ENCODE data around the gene KIF16B.
"Not testable (repeated sequence)": the region's sequence is repeated elsewhere in the genome, so short reads cannot be mapped to it uniquely, and the experiment has no call there.

KIF16B gene

GRCh38 chr20:16573001-16573965 is at the start of gene KIF16B:
Gene KIF16B (minus strand): TSS chr20:16573448. CDS start chr20:16573275, 173 bp downstream.
- DNase-seq, result peak; percentile 46

- no peak for DNase-seq
Measured at GRCh38 chr20:16622501-16622900, 49.3 kb upstream of the KIF16B start.

GRCh38 chr20:16621435-16622141 is 48.3 kb upstream of the KIF16B start:
- no peak for DNase-seq

GRCh38 chr20:16620961-16621360 is 47.7 kb upstream of the KIF16B start:
- DNase-seq, result no peak

GRCh38 chr20:16619953-16620352 is 46.7 kb upstream of the KIF16B start:
- DNase-seq, result no peak

GRCh38 chr20:16617056-16617455 is 43.8 kb upstream of the KIF16B start:
- no peak for DNase-seq

- DNase-seq, result no peak
Measured at GRCh38 chr20:16616317-16616716, 43.1 kb upstream of the KIF16B start.

GRCh38 chr20:16615199-16615598 is 42.0 kb upstream of the KIF16B start:
- no peak for DNase-seq

GRCh38 chr20:16613954-16614353 is 40.7 kb upstream of the KIF16B start:
- DNase-seq, result no peak

GRCh38 chr20:16612706-16613105 is 39.5 kb upstream of the KIF16B start:
- no peak for DNase-seq

GRCh38 chr20:16611817-16612216 is 38.6 kb upstream of the KIF16B start:
- DNase-seq, result no peak

- DNase-seq, result no peak
Measured at GRCh38 chr20:16609066-16609465, 35.8 kb upstream of the KIF16B start.

GRCh38 chr20:16608277-16608650 is 35.0 kb upstream of the KIF16B start:
- DNase-seq, result no peak

- no peak for DNase-seq
Measured at GRCh38 chr20:16607364-16608276, 34.4 kb upstream of the KIF16B start.

GRCh38 chr20:16606468-16607070 is 33.3 kb upstream of the KIF16B start:
- no peak for DNase-seq

GRCh38 chr20:16601047-16601446 is 27.8 kb upstream of the KIF16B start:
- no peak for DNase-seq

GRCh38 chr20:16599257-16599656 is 26.0 kb upstream of the KIF16B start:
- DNase-seq, result no peak

- no peak for DNase-seq
Measured at GRCh38 chr20:16596991-16597390, 23.7 kb upstream of the KIF16B start.

GRCh38 chr20:16596404-16596803 is 23.2 kb upstream of the KIF16B start:
- not testable (repeated sequence) for DNase-seq

- DNase-seq, result no peak
Measured at GRCh38 chr20:16595376-16595775, 22.1 kb upstream of the KIF16B start.

- no peak for DNase-seq
Measured at GRCh38 chr20:16590041-16590633, 16.9 kb upstream of the KIF16B start.

- DNase-seq, result no peak
Measured at GRCh38 chr20:16589623-16590022, 16.4 kb upstream of the KIF16B start.

Data from NCI-H226 (cell line).